ENCODE results near the gene PTPN3.

GRCh38 chr9:109537288-109537687 is 39.2 kb upstream of the PTPN3 start:
- no peak for TF ChIP-seq USF2 (IDR thresholded peaks at IDR 0.05)
- TF ChIP-seq JUN (IDR thresholded peaks at IDR 0.05) = no peak
- TF ChIP-seq JUNB (IDR thresholded peaks at IDR 0.05) = no peak
- TF ChIP-seq CTCF (IDR thresholded peaks at IDR 0.05) = no peak
- TF ChIP-seq BHLHE40 (IDR thresholded peaks at IDR 0.05; ENCODE audit: low read depth, low read length) = no peak
- TF ChIP-seq POLR2A (IDR thresholded peaks at IDR 0.05; ENCODE audit: low read length) = no peak
- TF ChIP-seq POLR2AphosphoS2 (conservative IDR thresholded peaks at IDR 0.05; ENCODE audit: low read length) = no peak
- TF ChIP-seq RAD21 (conservative IDR thresholded peaks at IDR 0.05 in 1 of 2, IDR thresholded peaks at IDR 0.05 in 1 of 2) = no peak
- no peak for TF ChIP-seq ATOH8 (CRISPR knock-in tag; IDR thresholded peaks at IDR 0.05; ENCODE audit: low read depth)
- no peak for TF ChIP-seq SREBF2 (IDR thresholded peaks at IDR 0.05)
- TF ChIP-seq CHD4 (IDR thresholded peaks at IDR 0.05; ENCODE audit: borderline replicate concordance) = no peak
